Measurements from ENCODE around the gene MRC2. TPM values are rescaled to one million over a fixed set of nuclear protein-coding genes. Genes with fewer than 3 reads are reported as not detected.

MRC2 gene
- total RNA-seq, 1 donor from 2014 or later = 150 TPM

DNA sequence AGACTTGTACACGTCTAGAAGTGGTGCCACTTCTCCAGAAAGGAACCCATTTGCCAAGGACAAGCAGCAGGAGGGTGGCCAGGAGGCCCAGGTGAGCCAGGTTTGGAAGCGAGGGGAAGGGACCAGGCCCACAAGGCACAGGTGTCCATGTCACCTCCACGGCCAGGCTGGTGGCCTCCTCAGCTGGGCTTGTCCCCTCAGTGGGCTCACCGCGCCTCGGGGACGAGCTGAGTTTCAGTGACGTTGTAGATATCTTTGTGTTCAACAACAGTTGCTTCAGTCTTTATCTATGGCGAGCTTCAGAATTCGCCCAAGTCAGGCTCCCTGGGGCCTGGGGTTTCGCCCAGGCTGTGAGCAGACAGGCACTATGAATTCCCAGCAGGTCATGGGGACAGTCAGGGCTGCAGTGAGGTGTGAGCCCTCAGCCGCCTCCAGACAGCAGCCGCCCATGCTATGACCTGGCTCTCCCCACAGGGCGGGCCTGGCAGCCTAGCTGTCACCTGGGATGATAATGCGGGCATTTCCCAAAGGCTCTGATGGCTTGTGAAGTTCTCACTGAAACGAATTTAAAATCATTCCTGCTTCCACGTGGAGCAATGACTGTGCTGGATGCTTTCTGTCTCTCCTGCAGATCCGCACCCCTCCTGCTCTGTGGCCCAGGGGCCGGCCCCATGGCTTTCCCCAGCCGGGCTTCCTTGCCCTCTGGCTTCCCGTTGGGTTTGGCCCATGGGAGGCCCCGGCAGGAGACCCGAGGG, 89.5 kb downstream of the MRC2 start:
- DNase-seq (ENCODE audit: low read depth) = no peak

DNA sequence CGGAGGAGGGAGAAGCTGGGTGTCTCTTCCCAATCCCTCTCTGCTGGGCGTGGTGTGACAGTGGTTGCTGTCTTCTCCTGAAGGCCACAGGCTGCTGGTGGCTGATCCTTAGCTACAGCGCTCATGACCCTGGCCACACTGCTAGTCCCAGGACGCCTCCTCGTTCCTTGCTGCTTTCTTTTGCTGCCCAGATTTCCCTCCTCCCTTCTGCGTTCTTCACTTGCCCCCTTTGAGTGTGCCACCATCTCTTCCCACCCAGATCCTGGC, 90.1 kb downstream of the MRC2 start:
- DNase-seq (ENCODE audit: low read depth) = no peak

DNA sequence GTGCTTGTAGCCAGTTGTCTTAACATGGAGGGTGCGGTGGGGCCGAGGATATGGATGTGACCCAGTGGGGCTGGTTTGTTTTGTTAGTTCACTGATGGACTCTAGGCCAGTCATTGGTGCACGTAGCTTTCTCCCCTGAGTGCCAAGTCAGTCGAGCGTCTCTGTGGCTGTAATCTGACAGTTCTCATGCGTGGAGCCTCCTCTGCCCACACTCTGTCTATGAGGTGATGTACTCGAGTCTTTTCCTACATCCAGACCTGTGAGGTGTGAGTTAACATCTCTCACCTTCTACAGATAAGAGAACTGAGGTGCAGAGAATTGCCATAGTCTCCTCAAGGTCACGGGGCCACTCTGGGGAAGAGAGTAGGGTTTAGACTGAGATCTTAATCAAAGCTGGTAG, 90.4 kb downstream of the MRC2 start:
- DNase-seq (ENCODE audit: low read depth) = no peak

DNA sequence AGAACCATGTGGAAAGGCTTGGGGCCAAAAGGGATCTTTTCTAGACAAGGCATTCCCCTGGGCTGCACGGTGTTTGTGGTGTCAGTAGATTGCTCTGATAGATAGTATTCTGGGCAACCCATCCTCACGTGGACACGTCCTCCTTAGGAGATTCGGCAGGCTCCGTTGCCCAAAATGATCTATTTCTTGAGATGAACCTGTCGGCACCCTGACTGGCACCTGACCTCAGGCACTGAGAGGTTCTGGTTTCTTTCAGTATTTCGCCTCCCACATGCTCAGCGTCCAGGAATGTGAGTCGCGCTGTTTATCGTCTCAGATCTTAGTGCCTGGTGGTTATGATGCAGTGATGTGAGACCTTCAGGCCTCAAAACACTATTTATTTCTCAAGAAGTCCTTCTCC, 91.0 kb downstream of the MRC2 start:
- DNase-seq (ENCODE audit: low read depth) = peak; percentile 93

DNA sequence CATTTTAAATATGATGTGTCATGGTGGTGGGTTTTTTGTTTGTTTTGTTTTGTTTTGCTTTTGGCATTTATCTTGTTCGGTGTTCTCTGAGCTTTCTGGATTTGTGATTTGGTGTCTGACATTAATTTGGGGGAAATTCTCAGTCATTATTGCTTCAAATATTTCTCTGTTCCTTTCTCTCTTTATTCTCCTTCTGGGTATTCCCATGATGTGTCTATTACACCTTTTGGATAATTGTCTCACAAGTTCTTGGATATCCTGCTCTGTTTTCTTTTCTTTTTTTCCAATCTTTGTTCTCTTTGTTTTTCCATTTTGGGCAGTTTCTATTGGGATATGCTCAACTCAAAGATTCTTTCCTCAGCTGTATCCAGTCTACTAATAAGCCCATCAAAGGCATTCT, 92.1 kb downstream of the MRC2 start:
- DNase-seq (ENCODE audit: low read depth) = no peak

DNA sequence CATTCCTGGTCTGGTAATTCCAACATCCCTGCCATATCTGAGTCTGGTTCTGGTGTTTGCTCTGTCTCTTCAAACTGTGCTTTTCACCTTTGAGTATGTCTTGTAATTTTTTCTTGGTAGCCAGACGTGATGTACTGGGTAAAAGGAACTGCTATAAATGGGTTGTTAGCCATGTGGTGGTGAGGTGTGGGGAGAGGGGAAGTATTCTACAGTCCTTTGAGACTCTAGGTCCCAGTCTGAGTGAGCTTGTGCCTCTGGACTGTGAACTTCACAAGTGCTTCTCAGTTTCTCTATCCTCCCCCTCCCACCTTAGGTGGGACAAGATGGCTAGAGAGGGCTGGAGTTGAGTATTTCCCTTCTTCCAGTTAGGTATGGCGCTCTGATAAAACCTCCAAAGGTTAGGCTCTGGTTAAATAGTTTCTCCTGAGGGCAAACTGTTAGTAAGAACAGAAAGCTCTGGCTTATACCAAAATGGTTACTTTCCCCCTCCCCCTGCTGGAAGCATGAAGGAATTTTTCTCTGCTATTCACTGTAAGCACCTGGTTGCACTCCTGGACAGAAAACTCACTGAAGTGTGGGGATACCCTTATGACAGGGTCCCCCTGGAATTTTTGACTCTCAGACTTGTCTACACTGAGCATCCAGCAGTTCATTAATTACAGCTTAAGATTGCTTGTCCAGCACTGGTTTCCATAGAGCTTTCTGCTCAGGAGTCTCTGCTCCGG, 92.8 kb downstream of the MRC2 start:
- peak; percentile 87 for DNase-seq (ENCODE audit: low read depth)

DNA sequence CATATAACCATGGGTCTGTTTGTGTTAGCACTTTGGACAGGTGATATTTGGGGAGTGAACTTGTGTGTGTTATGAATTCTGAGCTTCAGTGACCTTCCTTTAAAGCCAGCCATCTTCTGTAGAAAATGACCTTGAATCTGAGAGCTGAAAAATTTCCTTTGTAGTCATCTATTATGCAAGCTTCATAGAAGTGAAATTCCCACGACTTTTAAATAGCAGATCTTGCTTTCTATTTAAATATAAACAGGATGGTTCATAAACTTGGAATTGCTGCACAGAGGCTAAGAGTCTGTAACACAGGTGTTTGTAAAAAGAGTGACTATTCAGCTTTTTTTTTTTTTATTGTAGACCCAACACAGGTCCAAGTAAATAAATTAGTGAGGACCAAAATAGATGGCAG, 95.2 kb downstream of the MRC2 start:
- DNase-seq (ENCODE audit: low read depth) = peak; percentile 27

DNA sequence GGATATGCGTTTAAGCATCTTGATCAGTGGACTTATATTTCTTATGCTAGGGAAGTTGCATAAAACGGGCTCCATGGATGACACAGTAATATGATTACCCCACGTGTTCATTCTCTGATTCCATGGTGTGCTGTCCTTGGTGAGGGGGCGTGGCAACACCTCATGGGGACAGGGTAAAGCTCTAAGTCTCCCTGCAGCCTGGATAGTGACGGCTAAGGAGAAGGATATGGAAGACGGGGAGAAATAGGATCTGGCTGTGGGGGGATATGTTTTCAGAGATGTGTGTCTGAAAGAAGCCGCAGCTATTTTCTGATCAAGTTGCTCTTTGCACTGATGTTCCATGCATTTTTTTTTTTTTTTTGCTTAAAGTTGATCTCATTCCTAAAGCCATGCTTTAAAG, 96.4 kb downstream of the MRC2 start:
- no peak for DNase-seq (ENCODE audit: low read depth)

DNA sequence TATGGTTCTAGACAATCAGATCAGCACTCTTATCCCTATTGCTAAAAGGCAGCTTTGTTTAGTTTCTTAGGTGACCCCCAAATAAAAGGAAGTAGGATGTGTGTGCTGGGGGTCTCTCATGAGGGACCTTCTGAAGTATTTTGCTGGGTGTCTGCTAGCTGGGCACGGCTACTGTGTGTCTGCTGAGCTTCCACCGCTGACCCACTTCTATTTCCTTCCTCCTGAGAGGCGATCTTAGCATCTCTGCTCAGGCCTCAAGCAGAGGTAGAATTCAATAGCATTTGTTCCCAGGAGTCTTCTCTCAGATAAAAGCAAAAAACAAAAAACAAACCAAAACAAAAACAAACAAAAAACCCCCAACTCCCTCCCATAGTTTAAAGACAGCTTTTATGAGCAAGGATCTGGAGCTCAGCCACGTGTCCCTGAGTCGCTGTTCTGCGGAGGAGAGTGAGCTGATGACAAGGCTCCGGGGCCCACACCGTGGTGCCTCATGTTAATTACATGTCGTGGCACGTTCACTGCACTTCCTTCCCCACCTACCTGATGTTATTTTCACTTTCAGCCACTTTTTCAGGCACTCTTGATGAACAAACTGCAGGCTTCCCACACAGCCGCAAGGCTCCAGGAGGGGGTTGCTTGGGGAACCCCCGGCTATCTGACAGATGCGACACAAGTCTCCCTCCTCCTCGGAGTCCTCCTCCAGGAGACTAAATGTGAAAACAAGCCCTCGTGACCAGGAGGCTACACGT, 97.1 kb downstream of the MRC2 start:
- peak; percentile 22 for DNase-seq (ENCODE audit: low read depth)

DNA sequence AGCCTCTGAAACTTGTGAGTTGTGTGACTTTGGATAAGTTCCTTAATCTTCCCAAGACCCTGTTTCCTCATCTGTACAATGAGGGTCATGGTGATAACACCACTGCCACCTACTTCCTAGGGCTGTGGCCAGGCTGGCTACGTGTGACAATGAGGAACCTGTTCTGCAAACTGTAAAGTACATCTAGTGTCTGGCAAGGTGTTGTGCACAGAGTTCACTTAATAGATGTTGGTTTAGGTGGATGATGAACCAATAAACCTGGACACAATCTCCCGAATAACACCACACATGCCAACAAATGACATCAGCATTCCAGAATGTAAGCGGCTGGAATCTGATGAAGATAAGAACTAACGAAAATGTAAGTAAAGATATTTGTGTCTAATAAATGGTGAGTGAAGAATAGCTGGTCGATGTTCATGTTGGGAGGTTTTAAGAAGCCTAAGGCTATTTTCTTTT, 98.3 kb downstream of the MRC2 start:
- DNase-seq (ENCODE audit: low read depth) = peak; percentile 39

DNA sequence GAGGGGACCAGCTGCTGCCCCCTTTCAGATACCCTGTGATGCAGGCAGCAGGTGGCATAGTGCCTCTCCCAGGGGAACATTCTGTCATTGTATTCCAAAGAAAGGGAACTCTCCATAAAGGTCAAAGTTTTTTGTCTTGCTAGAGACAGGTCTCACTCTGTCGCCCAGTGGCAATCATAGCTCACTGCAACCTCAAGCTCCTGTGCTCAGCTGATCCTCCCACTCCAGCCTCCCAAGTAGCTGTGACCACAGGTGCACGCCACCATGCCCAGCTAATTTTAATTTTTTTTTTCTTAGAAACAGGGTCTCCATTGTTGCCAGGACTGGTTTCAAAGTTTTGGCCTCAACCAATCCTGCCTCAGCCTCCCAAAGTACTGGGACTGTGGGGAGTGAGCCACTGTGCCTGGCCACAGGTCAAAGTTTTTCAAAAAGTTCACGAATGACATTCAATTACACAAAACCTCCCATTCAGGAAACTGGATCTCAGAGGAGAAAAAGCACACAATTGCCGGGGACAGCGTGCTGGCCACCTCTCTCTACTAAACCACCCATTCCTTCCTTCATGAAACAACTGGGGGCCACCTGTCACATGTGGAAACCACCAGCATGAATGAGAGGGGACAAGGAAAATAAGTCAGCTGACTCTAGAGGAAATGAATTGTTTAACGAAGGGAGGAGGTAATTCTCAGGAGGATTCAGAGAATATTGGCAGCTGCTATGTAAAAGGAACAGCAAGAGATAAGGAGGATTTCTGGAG, 100.6 kb downstream of the MRC2 start:
- no peak for DNase-seq (ENCODE audit: low read depth)

DNA sequence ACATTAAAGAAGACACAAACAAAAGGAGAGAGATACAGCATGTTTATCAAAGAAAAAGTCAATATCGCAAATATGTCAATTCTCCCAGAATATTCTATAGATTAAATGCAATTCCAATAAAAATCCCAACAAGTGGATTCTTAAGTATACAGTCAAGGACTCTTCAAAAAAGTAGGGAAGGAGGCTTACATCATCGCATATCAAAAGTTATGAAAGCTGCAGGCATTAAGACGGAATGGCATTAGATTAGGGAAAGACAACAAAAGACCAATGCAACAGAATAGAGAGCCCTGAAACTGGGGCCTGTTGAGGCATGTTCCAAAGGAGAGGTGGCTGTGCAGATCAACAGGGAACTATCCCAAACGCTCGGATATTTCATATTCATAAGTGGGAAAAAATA, 104.7 kb downstream of the MRC2 start:
- DNase-seq (ENCODE audit: low read depth) = no peak

DNA sequence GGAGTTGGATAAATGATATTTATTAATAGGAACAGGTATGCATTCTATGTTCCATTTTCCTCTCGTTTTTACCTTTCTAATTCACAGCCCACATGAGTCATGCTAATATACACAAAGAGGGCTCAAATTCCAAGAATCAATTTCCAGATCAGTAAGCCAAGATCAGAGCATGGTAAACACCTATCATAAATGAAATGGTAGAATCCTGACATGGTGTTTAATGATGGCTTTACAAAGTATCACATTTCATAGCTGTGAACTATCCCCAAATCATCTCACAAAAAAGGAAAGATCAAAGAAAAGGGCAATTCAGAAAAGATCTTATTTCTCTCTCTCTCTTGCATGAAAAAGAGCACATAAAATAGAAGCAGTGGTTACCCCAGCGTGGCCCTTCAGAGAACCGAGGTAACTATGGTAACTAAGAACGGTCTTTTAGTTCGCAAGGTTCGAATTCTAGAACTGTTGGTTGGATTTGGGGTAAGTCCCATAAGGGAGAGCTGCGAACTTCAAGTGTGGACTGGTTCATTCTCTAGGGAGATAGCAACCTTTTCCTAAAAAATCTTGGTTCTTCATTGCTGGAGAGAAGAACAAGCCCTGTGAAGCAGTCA, 107.7 kb downstream of the MRC2 start:
- DNase-seq (ENCODE audit: low read depth) = no peak

DNA sequence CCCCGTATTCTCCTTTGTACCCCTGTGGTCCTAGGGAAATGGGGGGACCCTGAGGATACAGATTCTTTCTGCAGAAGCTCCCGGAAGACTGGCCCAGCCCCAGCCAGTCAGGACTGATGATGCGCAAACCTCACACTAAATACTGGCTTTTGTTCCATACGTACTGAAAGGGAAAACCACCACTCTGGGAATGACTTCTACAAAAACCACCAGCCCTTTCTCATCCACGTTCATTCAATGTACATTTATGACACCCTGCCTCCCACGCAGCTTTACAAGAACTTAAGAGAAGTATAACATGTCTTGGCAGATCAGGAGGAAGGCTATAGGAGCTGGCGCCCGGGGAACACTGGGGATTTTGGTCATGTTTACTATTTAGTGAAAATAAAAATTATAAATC, 110.0 kb downstream of the MRC2 start:
- DNase-seq (ENCODE audit: low read depth) = no peak

DNA sequence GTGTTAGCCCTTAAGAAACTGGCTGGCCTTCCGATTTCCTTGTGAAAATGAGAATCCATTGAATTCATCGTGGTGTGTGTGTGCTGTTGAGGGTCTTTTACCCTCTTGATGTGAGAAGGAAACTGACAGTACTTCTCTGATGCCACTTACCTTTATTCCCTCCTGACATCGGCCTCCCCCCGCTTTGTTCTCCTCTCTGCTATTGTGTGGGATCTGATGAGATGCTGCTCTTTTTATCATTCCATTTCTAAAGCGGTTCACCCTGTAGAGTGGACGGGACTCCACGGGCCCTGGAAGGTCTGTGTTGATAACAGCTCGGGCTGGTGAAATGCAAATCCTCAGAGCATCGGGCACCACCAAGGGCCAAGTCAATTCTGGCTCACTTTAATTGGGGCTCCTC, 110.8 kb downstream of the MRC2 start:
- DNase-seq (ENCODE audit: low read depth) = no peak

DNA sequence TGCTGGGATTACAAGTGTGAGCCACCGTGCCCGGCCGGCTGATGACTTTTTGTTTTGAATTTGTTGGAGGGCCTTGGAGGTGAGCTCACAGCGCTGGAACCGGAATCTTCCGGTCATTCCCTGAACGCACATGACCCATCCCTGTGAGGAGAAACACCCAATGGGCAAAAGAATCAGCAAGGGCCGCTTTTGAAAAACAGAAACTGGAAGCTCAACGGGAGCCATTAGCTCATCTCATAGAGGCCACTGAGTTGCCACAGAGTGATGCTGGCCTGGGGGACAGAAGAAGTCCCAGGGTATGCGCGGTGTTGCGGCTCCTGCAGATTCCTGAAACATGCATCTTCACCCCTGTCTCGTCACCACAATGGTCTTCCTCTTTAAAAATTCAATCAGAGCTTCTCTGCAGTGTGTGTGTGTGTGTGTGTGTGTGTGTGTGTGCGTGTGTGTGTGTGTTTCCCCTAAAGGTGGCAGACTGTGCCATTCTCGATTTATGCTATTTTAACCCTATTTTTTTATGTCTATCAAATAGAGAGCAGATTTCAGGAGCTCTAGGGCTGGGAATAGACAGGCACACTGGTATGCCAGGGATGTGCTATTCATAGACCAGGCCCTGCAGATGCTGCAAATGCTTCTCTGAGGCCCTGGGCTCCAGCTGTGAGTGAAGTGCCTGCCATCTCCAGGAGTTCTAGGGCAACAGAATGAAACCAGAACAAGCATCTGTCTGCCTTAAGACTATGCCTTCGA, 112.3 kb downstream of the MRC2 start:
- DNase-seq (ENCODE audit: low read depth) = no peak

DNA sequence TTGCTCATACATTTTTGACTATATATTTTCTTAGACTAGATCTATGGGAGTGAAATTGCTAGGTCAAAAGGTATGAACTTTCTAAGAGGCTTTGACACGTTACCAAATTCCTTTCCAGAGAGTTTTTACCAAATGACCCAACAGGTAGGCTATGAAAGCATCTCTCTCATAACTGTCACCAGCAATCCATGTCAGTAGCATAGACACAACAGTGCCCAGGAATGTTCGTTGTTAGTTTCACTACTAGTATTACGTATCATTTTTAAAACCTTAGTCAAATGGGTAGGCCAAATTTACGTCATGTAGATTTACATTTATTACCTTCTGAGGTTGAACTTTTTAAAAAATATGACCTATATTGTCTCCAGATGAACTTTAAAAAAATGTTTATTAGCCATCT, 113.8 kb downstream of the MRC2 start:
- DNase-seq (ENCODE audit: low read depth) = no peak
